HFF-Myc (cell line): ENCODE measurements around the gene ZNF138.

Experiments
- DNase-seq: peaks from one replicate; pipeline ENCODE4 v3.0.0-alpha.2; 2011; ENCODE audit warnings: low read depth; ENCODE audit errors: extremely low read depth
- H3K4me3 ChIP-seq: replicated peaks from 2 replicates; pipeline ENCODE4 v1.5.1; 2011; ENCODE audit warnings: low read depth, mild to moderate bottlenecking, control low read depth, low read length
- TF ChIP-seq, protein P1 (sequence below): IDR thresholded peaks from 2 replicates; pipeline ENCODE4 v1.5.1; 2012; ENCODE audit warnings: mild to moderate bottlenecking, low read depth, low read length, control low read depth; ENCODE audit errors: missing control alignments

ZNF138 gene

GRCh38 chr7:64794171-64794844 lies at the start of gene ZNF138:
Gene ZNF138, plus strand, starts transcription at chr7:64794428. Its CDS starts 141 bp downstream, at chr7:64794569.
- TF ChIP-seq, protein P1, sequence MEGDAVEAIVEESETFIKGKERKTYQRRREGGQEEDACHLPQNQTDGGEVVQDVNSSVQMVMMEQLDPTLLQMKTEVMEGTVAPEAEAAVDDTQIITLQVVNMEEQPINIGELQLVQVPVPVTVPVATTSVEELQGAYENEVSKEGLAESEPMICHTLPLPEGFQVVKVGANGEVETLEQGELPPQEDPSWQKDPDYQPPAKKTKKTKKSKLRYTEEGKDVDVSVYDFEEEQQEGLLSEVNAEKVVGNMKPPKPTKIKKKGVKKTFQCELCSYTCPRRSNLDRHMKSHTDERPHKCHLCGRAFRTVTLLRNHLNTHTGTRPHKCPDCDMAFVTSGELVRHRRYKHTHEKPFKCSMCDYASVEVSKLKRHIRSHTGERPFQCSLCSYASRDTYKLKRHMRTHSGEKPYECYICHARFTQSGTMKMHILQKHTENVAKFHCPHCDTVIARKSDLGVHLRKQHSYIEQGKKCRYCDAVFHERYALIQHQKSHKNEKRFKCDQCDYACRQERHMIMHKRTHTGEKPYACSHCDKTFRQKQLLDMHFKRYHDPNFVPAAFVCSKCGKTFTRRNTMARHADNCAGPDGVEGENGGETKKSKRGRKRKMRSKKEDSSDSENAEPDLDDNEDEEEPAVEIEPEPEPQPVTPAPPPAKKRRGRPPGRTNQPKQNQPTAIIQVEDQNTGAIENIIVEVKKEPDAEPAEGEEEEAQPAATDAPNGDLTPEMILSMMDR: no peak
- DNase-seq: peak; percentile 90
- H3K4me3 ChIP-seq: peak within 1 kb of the TSS; percentile 91

DNA sequence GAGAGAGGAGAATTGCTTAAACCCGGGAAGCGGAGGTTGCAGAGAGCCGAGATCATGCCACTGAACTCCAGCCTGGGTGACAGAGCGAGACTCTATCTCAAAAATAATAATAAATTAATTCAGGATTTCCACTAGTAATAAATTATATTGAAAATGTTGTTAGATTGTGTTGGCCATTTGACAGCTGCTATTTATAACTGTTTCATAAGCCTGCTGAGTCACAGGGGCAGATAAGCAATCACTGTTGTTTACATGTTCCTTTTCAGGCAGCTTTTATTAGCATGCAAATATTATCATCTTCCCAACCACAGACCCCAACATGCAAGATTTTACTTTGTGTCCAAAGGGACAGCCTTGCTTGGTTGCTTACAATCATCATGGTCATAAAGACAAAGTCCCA lies 49.5 kb upstream of the ZNF138 start:
- TF ChIP-seq, protein P1: no peak
- DNase-seq: no peak
- no peak overlapping the region for H3K4me3 ChIP-seq

- no peak overlapping the region for H3K4me3 ChIP-seq
- no peak for DNase-seq
- TF ChIP-seq, protein P1: no peak
These were observed 46.4 kb upstream of the ZNF138 start for GRCh38 chr7:64747802-64748201.

DNA sequence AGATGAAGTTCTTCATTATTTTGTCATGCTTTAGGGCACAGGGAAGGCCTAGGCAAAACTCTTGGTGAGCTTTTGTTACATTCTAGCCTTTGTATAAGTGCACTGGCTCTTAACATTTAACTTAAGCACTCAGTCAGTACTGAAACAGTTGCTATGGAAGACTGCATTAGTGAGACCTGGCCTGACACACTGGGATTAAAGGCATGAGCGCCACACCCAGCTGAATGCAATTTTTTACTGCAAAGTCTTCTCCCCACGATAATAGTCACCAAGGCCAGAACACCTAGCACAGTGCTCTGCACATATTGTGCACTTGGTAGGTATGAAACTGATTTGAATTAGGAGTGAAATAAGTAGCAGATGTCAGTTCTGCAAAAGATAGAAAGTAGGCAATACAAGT lies 41.2 kb upstream of the ZNF138 start:
- TF ChIP-seq, protein P1: no peak
- no peak for DNase-seq
- H3K4me3 ChIP-seq: no peak overlapping the region

DNA sequence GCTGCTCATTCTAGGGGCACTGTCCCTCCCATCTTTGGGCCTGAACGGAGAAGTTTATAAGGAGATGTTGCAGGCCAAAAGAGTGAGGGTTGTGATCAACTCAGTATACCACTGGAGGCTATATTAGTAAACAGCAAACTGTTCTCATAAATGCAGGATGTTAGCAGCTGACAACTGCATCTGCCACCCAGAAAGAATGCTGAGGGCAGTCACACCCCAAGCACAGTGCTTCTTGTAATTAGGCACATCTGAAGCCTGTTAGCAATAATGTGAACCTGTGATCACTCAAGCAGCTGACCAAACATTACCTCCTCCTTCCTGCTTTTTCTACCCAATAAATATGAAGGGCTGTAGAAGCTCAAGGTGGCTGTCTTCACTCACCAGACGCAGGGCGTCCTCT lies 38.4 kb upstream of the ZNF138 start:
- TF ChIP-seq, protein P1: no peak
- no peak overlapping the region for H3K4me3 ChIP-seq
- DNase-seq: no peak

- TF ChIP-seq, protein P1: no peak
- no peak overlapping the region for H3K4me3 ChIP-seq
- DNase-seq: no peak
These were observed 36.1 kb upstream of the ZNF138 start for GRCh38 chr7:64758151-64758550.

DNA sequence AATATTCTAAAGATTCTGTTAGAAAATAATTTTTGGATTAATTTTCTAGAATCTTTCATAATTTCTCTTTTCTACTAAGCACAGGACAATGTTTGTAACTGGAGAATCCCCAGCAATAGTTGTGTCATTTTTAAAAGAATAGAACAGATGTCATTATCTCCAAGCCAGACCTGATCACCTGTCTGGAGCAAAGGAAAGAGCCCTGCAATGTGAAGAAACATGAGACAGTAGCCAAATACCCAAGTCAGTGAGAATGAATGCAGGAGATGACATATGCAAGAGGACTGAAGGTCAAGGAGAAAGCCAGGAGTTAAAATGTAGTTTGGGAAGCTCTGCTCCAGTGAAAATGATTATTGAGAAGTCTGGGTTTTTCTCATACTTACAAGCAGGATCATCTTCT lies 25.4 kb upstream of the ZNF138 start:
- DNase-seq: no peak
- TF ChIP-seq, protein P1: no peak
- no peak overlapping the region for H3K4me3 ChIP-seq
